HG02798 (cell line): ENCODE data around the gene CIB1.

Source experiments
- ATAC-seq: cut with Tn5 transposase; IDR thresholded peaks from one replicate; pipeline ENCODE4 v1.9.1; 2021; ENCODE audit warnings: mild to moderate bottlenecking; ENCODE audit not compliant: unreplicated experiment, poor library complexity

Gene CIB1

GRCh38 chr15:90241343-90242192 lies 7.8 kb upstream of the CIB1 start:
- no peak for ATAC-seq

- ATAC-seq = no peak
Measured at GRCh38 chr15:90240856-90241255, 7.1 kb upstream of the CIB1 start.

GRCh38 chr15:90239371-90239770 lies 5.6 kb upstream of the CIB1 start:
- ATAC-seq = no peak

- no peak for ATAC-seq
Measured at GRCh38 chr15:90234096-90234988, 601 bp upstream of the CIB1 start, which contains the start of gene GDPGP1. TSS of gene GDPGP1 (plus strand) at chr15:90234209. CDS start at chr15:90240909, 6,700 bp downstream.

DNA sequence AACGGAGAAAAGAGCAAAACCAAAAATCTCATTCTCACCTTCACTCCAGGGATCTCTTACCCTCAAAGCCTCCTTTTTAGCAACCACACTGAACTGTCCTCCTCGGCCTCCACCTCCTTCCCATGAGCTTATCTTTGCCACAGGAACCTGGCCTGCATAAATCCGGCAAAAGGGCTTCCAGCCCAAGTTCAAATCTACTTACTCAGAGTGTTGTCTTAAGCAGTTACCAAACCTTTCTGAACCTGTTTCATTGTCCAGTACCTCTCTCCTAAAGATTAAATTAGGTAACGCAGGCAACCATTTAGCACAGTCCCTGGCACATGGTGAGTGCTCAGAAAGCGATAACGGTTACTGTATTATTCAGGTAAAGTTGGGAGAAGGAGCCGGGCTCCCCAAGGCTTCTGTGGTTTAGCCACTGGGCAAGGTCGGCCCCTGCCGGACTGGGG lies 777 bp downstream of the CIB1 start:
- no peak for ATAC-seq

DNA sequence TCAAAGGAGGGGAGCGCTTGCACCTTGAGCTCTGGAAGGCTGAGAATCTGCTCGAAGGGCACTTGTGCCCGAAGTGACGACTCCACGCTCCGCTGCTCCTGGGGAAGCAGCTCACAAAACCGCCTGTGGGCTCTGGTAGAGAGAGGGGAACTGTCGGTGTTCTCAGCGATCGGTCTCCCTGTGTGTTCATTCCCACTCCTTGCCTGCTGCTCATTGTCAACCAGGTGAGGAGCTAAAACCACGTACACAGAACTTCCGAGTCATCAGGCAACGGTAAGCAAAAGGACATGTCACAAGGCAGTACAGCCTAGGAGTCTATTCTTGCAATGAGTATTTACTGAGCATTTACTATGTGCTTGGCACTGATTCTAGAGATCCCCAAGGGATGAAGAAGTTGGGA lies 1.5 kb downstream of the CIB1 start:
- ATAC-seq = no peak

GRCh38 chr15:90231028-90232017 lies 2.4 kb downstream of the CIB1 start:
- ATAC-seq = no peak

DNA sequence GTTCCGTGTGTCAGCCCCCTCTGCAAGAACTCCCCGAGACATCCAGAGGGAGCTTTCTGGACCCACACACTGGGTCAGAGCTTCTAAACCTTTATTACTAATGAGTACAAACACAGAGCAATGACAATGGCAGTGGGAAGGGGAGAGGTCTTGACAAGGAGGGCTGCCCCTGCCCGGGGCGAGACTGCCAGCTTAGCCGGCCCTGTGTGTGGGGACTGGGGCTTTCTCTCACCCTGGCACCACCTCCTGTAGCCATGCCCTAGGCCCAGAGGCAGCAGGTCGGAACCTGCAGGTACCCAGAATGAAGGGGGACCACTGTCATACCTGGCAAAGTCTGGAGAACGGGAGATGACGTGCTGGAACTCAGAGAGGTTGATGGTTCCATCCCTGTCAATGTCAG lies 3.1 kb downstream of the CIB1 start:
- ATAC-seq = no peak

- ATAC-seq = no peak
Measured at GRCh38 chr15:90230071-90230494, 3.7 kb downstream of the CIB1 start.

DNA sequence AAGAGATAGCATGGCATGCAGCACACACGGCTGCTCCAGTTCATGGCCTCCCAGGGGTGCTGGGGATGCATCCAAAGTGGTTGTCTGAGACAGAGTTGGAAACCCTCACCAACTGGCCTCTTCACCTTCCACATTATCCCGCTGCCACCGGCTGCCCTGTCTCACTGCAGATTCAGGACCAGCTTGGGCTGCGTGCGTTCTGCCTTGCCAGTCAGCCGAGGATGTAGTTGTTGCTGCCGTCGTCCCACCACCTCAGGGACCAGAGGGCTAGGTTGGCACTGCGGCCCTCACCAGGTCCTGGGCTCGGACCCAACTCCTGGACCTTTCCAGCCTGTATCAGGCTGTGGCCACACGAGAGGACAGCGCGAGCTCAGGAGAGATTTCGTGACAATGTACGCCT lies 4.8 kb downstream of the CIB1 start:
- no peak for ATAC-seq

- ATAC-seq = no peak
Measured at GRCh38 chr15:90227816-90228772, 5.6 kb downstream of the CIB1 start.

- ATAC-seq = no peak
Measured at GRCh38 chr15:90227336-90227735, 6.4 kb downstream of the CIB1 start.

DNA sequence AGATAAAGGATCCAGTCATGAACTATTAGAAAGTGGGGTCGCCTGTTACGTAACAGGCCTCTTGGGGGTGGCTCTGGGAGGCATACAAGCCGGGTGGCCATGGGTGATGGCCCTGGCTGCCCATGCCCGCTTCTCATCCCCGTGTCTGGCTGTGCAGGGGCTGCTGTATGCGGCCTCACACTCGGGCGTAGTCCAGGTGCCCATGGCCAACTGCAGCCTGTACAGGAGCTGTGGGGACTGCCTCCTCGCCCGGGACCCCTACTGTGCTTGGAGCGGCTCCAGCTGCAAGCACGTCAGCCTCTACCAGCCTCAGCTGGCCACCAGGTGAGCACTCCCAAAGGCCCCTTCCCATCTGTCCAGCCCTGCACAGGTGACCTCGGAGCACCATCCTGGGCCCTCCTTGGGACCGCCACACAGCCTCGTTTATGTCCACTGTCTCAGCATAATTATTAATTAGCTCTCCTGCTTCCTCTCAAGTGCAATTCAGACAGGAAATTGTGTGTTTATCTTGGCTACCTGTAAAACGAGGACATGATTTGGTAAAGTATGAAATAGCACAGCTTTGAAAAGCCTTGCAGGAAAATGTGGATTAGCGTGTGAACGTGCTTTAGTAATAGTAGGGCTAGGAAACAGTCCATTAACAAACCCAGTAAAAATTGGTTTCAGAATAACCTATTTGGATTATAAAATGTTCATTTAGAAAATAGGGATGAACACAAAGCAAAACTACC lies 8.1 kb downstream of the CIB1 start:
- ATAC-seq = no peak

GRCh38 chr15:90225047-90225446 lies 8.7 kb downstream of the CIB1 start:
- no peak for ATAC-seq

GRCh38 chr15:90223441-90224165 lies 10.1 kb downstream of the CIB1 start:
- no peak for ATAC-seq

GRCh38 chr15:90222547-90222946 lies 11.2 kb downstream of the CIB1 start:
- ATAC-seq = no peak

DNA sequence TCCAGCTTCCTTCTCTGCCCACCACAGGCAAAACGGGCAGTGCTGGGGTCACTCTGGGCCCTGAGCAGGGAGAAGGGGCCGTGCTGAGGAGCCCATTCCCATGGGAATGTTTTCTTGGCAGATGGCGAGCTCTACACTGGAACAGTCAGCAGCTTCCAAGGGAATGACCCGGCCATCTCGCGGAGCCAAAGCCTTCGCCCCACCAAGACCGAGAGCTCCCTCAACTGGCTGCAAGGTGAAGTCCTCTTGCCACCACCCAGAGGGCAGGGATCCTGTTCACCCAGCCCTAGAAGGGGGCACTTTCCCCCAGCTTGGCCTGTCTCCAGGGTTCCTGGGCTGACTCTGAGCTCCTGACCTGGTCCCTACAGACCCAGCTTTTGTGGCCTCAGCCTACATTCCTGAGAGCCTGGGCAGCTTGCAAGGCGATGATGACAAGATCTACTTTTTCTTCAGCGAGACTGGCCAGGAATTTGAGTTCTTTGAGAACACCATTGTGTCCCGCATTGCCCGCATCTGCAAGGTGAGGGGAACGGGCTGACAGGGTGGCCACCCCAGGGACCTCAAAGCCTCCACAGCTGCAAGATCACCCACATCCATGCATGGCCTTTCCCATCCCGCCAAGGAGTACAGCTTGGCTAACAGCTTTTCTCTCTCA lies 12.4 kb downstream of the CIB1 start:
- no peak for ATAC-seq
